ENCODE measurements around the gene MLIP.

- no peak for TF ChIP-seq CTCF (conservative IDR thresholded peaks at IDR 0.05; ENCODE audit: low read length)
- TF ChIP-seq EZH2phosphoT487 (IDR thresholded peaks at IDR 0.05; ENCODE audit: borderline replicate concordance, low read depth, low read length): no peak
Observed at GRCh38 chr6:54183616-54184015, 72.4 kb downstream of the MLIP start.
